Fibroblast of gingiva (primary cell): ENCODE data around the gene SORCS2.

Experiments used
- DNase-seq: peaks from one replicate; pipeline ENCODE4 v3.0.0-alpha.2; 2011; ENCODE audit warnings: low read depth

Gene SORCS2

DNA sequence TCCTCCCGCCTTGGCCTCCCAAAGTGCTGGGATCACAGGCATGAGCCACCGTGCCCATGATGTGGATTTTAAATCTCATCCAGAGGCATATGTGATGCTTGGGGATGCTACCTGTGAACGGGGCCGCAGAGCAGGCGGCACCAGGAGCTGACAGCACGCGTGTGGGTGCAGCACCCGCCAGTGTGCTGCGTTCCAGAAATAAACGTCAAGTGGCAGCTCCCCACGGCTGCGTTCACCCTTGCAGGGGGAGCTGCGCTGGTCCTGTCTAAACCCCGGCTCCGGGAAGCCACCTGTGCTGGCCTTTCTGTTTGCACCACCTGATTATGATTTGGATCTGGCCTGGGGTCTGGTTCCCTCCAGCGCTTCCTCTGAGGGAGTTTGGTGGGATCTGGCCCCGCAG lies 77.8 kb downstream of the SORCS2 start:
- no peak for DNase-seq

GRCh38 chr4:7272404-7272803 lies 80.1 kb downstream of the SORCS2 start:
- DNase-seq, result no peak

GRCh38 chr4:7273738-7274297 lies 81.5 kb downstream of the SORCS2 start:
- no peak for DNase-seq

DNA sequence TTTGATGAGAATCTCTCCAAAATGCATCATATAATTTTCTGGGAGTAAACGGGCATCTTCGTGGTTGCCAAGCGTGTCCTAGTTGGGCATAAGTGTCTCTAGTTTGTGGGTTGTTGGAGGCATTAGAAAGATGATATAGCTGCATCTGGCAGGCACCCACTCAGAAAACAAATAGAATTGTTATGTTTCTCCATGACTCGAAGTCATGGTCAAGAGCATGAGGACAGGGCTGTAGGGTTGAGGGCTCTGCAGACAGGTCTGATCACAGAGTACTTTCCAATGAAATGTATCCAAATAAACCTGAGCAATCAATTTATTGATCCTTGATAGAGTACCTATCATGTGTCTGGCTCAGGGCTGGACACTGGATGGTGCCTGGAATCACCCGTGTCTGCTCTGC lies 82.7 kb downstream of the SORCS2 start:
- no peak for DNase-seq

GRCh38 chr4:7275490-7276154 lies 83.3 kb downstream of the SORCS2 start:
- no peak for DNase-seq

- DNase-seq, result no peak
These were observed 84.2 kb downstream of the SORCS2 start for GRCh38 chr4:7276515-7276914.

GRCh38 chr4:7278071-7278765 lies 85.9 kb downstream of the SORCS2 start:
- DNase-seq, result no peak

GRCh38 chr4:7278981-7279380 lies 86.6 kb downstream of the SORCS2 start:
- DNase-seq, result no peak

DNA sequence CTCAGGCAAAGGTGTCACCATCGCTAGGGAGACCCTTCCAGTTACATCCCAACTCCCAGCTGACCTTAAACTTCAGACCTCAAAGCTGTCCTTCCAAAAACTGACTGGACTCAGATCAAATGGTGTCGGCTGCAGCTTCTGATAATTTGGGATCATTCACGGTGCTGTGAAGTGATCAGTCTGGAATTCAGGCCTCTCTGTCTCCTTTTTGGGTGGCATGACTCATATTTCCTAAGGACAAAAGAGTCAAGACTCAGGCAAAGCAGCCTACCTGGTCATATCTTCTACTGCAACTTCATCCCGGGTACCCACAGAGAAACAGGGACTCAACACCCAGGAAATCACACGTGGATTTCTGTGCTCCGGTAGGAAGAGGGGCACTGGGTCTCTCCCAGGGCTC lies 87.6 kb downstream of the SORCS2 start:
- no peak for DNase-seq

GRCh38 chr4:7280926-7281690 lies 88.8 kb downstream of the SORCS2 start:
- DNase-seq, result no peak

- no peak for DNase-seq
These were observed 89.6 kb downstream of the SORCS2 start for GRCh38 chr4:7281691-7282665.

GRCh38 chr4:7282786-7283440 lies 90.6 kb downstream of the SORCS2 start:
- DNase-seq, result no peak

DNA sequence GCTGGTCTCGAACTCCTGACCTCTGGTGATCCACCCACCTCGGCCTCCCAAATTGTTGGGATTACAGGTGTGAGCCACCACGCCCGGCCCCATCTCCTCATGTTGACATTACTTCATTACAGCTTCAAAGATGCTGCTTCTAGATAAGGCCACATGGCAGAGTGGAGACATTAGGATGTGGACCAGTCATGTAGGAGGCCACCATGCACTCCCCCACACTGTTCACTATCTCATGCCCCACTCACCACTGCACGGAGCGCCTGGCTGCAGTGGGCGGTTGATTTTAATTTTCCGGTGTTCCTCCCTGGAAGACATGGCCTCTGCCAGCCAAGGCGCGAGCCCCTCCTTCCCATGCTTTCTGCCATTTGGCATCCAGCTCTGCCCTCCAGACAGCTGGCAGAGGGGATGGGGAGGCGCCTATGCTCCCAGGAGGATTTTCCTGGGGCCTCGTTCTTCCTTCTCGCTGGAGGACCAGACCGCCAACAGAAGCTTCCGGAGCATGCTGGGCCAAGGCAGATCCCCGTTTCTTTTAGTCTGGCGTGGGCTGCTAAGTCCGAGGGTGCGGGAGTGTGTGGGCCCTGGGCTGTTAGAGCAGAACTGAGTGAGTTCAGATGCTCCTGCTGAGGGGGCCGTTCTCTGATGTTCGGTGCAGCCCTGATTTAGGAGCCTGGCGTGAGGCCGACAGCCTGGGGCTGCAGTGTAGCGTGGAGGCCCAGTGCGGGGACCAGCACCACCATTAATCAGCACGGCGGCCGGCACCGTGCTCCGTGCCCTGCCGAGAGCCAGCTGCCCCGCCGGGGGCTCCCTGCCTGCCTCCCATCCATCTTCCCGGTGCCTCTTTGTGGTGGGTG lies 93.1 kb downstream of the SORCS2 start:
- no peak for DNase-seq

- no peak for DNase-seq
These were observed 93.8 kb downstream of the SORCS2 start for GRCh38 chr4:7286170-7286569.

DNA sequence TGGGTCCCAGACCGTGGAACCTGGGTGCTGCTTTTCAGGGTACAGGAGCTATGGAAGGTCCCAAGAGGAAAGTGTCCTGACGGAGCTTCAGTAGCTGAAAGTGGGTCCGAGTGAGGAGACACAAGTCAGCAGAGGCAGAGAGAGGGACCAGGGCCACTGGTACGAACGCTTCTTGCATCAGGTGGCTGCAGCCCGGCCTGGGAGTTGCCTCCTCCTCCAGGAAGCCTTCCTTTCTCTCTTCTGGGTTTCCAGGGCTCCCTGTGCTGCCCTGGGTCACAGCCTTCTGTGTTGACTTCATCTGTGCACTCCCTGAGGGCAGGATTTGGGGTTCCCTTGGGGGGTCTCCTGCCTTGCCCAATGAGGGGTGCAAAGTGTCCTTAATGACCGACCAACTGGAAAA lies 94.5 kb downstream of the SORCS2 start:
- DNase-seq, result no peak

- no peak for DNase-seq
These were observed 95.1 kb downstream of the SORCS2 start for GRCh38 chr4:7287274-7287917.

DNA sequence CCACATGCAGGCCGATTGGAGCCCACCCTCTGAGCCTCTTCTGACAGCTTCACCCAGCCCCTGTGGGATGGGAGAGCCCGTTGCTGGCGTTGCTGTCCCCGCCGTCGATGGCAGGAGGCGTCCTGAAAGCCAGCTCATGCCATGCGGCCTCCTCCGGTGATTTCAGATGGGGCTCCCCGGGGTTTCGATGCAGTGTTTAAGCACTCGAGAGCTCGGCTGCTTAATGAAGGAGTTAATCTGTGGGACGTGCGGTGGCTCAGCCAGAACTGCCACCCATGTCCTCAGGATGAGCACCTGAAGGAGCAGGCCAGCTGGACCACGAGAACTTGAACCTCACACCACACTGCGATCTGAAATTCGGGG lies 95.6 kb downstream of the SORCS2 start:
- DNase-seq, result no peak

DNA sequence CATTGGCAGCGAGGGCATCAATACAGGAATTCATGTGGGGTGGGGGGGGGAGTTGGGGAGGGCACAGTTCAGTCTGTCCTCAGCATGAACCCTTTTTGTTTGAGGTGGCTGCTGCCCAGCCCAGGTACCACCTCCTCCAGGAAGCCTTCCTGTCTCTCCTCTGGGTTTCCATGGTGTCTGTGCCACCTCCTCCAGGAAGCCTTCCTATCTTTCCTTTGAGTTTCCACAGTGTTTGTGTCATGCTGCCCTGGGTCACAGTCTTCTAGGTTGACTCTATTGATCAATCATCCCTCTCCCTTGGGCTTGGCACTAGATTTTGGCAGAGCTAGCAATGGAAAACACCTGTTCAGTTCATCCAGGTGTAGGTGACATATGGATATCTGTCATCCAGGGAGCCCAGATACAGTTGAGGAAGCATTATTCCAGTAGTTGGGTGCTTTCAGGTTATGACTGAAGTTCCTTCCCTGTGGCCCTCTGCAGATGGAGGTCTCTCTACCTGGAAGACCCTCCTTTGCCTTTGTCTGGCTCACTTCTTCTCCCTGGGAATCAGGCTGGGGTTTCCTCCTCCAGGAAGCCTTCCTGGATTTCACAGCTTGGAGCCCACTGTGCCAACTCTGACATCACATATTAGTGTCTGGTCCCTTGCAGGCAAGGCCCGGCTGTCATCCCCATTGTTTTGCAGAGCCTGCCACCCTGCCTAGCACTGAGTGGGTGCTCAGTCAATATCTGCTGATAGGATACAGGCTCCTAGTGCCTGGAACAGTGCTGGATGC lies 96.6 kb downstream of the SORCS2 start:
- DNase-seq, result no peak

DNA sequence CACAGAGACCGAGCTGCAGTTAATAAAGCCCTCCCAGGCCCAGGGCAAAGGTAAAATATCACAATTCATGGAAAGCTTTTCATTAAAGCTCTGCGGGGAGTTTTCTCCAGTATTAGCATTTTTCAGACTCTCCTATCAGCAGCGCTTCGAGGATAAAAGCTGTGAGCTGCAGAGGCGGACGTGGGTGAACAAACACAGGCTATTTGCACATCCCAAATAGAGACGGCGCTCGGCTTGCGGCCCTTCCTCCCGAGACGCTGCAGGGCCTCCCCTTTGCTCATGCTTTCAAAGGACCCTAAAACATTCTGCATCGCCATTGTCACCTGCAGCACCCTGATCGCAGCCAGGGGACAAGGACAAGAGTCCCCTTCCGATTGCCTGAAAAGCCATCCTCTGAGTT lies 97.3 kb downstream of the SORCS2 start:
- no peak for DNase-seq
